Esophagus squamous epithelium (tissue), 5 donors: ENCODE measurements around the gene P2RX2. TPM values are rescaled to one million over a fixed set of nuclear protein-coding genes. Genes with fewer than 3 reads are reported as not detected.

Source experiments
- DNase-seq: peaks from one replicate; lab custom pipeline; 2025; lab: John Stamatoyannopoulos, UW
- H3K27ac ChIP-seq, 4 donors: fragments of 200-600 bp; sonication (generic); one replicate each; pipeline ENCODE4 v1.5.1; 2016 to 2019; ENCODE audit warnings: mild to moderate bottlenecking in 1 of 4
- H3K27me3 ChIP-seq, 4 donors: fragments of 200-600 bp; sonication (generic); 1 replicate in 3 of 4; 2 replicates in 1 of 4; pipeline versions ENCODE4 v1.5.1 to v1.6.0; 2017 to 2021; ENCODE audit warnings: antibody characterized with exemption in 1 of 4
- H3K36me3 ChIP-seq, 3 donors: fragments of 200-600 bp; sonication (generic); one replicate each; pipeline ENCODE4 v1.5.1; 2016 to 2019
- H3K4me1 ChIP-seq, 3 donors: fragments of 200-600 bp; sonication (generic); one replicate each; pipeline ENCODE4 v1.5.1; 2017 to 2019
- H3K4me3 ChIP-seq, 4 donors: fragments of 200-600 bp; sonication (generic); 1 replicate in 3 of 4; 2 replicates in 1 of 4; pipeline ENCODE4 v1.5.1; 2016 to 2019; ENCODE audit warnings: mild to moderate bottlenecking in 2 of 4, moderate library complexity in 1 of 4
- H3K9me3 ChIP-seq, 3 donors: fragments of 200-600 bp; sonication (generic); one replicate each; pipeline ENCODE4 v1.5.1; 2016 to 2019
- CTCF ChIP-seq, 6 experiments: fragments of 450-650 bp in 4 of 6; fragments of 200-600 bp in 2 of 6; sonication (generic) in 2 of 6; IDR thresholded peaks; one replicate each; pipeline ENCODE4 v1.5.1; 2016 to 2019; ENCODE audit warnings: antibody characterized with exemption in 6 of 6, mild to moderate bottlenecking in 4 of 6, moderate library complexity in 4 of 6
- POLR2A ChIP-seq, 4 donors: fragments of 450-650 bp; IDR thresholded peaks; one replicate each; pipeline ENCODE4 v1.6.1; 2017; ENCODE audit warnings: antibody characterized with exemption in 4 of 4, mild to moderate bottlenecking in 4 of 4, moderate library complexity in 3 of 4
- WGBS, 2 donors: methylation state at CpG; one replicate each; pipeline ENCODE4 v1.1.5; 2018; 5-methylcytosine and 5-hydroxymethylcytosine counted together
- intact Hi-C: fragments of 100-400 bp; cut with DNase I; formaldehyde crosslinking; loops from one replicate; pipeline ENCODE4 v1.15.0; 2022
- total RNA-seq, 4 donors: library from RNA; depleted of rRNA; stranded (reverse); fragments of >200 nt; gene quantifications; one replicate each; pipeline ENCODE4 v1.1.0, GENCODE V29; 2016
- donor health status: DM: yes; HTN: yes; CAD: no.

P2RX2 gene
- total RNA-seq, 4 donors from 2014 or later, result 0.35 to 8.0 TPM; not detected in 2

- 40 to 62% methylated on average over 1 to 10 of the region's 28 CpGs for WGBS, 2 donors
- peaks cover 0 to 24% (median 11%) of the 10 kb centered on the region in 3 donors for H3K36me3 ChIP-seq
- H3K9me3 ChIP-seq, result peaks cover 0 to 17% (median 14%) of the 10 kb centered on the region in 3 donors
- DNase-seq, result no peak
- H3K4me3 ChIP-seq, result no peak overlapping the region
- no peak overlapping the region for H3K27ac ChIP-seq
- peaks cover 4 to 58% (median 23%) of the 10 kb centered on the region in 4 donors for H3K27me3 ChIP-seq
- intact Hi-C loops, result no loop called here
- TF ChIP-seq POLR2A (IDR thresholded peaks at IDR 0.05) (no peak), CTCF (IDR thresholded peaks at IDR 0.05) (no peak)
- H3K4me1 ChIP-seq, result peaks cover 16 to 45% (median 20%) of the 10 kb centered on the region in 3 donors
Observed at GRCh38 chr12:132620899-132621656, 2.5 kb downstream of the P2RX2 start.

DNA sequence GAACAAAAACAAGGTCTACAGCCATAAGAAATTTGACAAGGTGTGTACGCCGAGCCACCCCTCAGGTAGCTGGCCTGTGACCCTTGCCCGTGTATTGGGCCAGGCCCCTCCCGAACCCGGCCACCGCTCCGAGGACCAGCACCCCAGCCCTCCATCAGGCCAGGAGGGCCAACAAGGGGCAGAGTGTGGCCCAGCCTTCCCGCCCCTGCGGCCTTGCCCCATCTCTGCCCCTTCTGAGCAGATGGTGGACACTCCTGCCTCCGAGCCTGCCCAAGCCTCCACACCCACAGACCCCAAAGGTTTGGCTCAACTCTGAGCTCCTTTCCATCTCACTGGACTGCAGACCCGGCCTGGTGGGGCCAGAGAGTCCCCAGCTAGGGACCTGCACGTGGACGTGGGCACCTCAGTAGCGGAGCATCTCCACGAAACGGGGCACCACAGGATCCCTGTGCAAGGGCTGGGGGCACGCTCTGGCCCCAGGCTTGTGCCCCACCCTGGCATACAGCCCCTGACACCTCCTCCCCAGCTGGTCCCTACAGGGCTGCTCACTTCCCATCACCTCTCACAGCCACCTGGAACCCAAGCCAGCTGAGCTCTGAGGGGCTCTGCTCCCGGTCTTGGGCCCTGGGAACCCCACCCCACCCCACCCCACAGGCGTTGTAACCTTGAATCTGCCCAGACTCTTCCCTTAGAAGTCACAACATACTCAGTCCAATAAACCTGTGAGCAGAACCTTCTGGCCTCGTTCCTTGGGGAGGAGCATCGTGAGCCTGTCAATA is 3.3 kb downstream of the P2RX2 start:
- no peak for DNase-seq
- Histone ChIP-seq H3K4me3 (no peak overlapping the region), H3K27me3 (peaks cover 4 to 50% (median 18%) of the 10 kb centered on the region in 4 donors), H3K27ac (peak overlapping the region in 3 of 4 donors; percentile 55 to 73 (median 59)), H3K36me3 (peaks cover 0 to 26% (median 11%) of the 10 kb centered on the region in 3 donors), H3K4me1 (peaks cover 16 to 45% (median 20%) of the 10 kb centered on the region in 3 donors), H3K9me3 (peaks cover 0 to 10% (median 6%) of the 10 kb centered on the region in 3 donors)
- TF ChIP-seq POLR2A (IDR thresholded peaks at IDR 0.05), result no peak
- TF ChIP-seq CTCF (IDR thresholded peaks at IDR 0.05), result no peak
- WGBS, 2 donors, result 78 to 83% methylated on average over 6 to 7 of the region's 21 CpGs
- intact Hi-C loops, result no loop called here

DNA sequence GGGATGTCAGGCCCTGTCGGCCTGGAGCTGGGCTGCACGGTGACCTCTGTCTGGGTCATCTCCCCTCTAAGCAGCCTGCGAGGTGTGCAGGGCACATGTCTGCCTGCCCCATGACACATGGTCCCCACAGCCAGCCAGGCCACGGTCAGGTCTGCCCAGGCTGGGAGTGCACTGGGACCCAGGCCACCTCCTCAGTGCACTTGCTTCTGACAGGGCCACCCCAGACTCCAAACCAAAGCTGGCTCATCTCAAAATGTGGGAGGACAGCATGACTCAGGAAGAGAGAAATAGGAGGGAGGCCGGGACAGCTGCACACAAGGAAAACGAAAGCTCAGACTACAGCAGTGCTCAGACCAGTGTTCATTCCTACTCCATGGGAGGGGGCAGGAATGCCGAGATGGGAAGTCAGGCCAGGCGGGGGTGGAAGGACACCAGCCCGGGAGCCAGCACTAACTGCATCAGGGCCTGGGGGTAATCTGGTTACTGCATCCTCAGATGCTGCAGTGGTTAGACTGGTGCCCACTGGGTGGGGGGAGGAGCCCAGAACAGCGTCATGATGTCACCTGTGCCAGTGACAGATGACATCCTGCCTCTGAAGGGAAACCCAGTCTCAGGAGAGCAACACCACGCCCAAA is 4.0 kb downstream of the P2RX2 start:
- no peak for DNase-seq
- Histone ChIP-seq H3K4me3 (no peak overlapping the region), H3K27me3 (peaks cover 4 to 43% (median 11%) of the 10 kb centered on the region in 4 donors), H3K4me1 (peaks cover 16 to 42% (median 20%) of the 10 kb centered on the region in 3 donors), H3K27ac (peak overlapping the region; percentile 6 to 73 (median 57)), H3K9me3 (peaks cover 0 to 3% (median 0%) of the 10 kb centered on the region in 3 donors), H3K36me3 (peaks cover 0 to 26% (median 11%) of the 10 kb centered on the region in 3 donors)
- WGBS, 2 donors, result 25 to 31% methylated on average over 7 of the region's 11 CpGs
- intact Hi-C loops, result no loop called here
- TF ChIP-seq POLR2A (IDR thresholded peaks at IDR 0.05), result no peak
- no peak for TF ChIP-seq CTCF (IDR thresholded peaks at IDR 0.05)

- no peak for TF ChIP-seq CTCF (IDR thresholded peaks at IDR 0.05)
- Histone ChIP-seq H3K27me3 (peaks cover 4 to 36% (median 6%) of the 10 kb centered on the region in 4 donors), H3K4me1 (peaks cover 14 to 35% (median 18%) of the 10 kb centered on the region in 3 donors), H3K27ac (peak overlapping the region; percentile 6 to 73 (median 57)), H3K36me3 (peaks cover 0 to 26% (median 11%) of the 10 kb centered on the region in 3 donors), H3K4me3 (no peak overlapping the region), H3K9me3 (no peaks in the 10 kb centered on the region)
- intact Hi-C loops, result no loop called here
- no peak for DNase-seq
- 40 to 64% methylated on average over 3 to 10 of the region's 25 CpGs for WGBS, 2 donors
Observed at GRCh38 chr12:132623072-132623869, 4.7 kb downstream of the P2RX2 start.
